GM23248 (cell line): ENCODE measurements around the gene ADRA2C. TPM values are rescaled to one million over a fixed set of nuclear protein-coding genes. Genes with fewer than 3 reads are reported as not detected.

Experiments used
- DNase-seq: peaks from one replicate; pipeline ENCODE4 v3.0.0-alpha.2; 2015
- H2AFZ ChIP-seq: fragments of 200-600 bp; sonication (generic); 2 replicates; pipeline ENCODE4 v1.6.1; 2016; ENCODE audit warnings: antibody characterized with exemption
- H3F3A ChIP-seq: fragments of 200-600 bp; sonication (generic); 2 replicates; pipeline ENCODE4 v1.6.1; 2016; ENCODE audit warnings: mild to moderate bottlenecking, antibody characterized with exemption, mixed run types; ENCODE audit not compliant: insufficient read depth
- H3K27ac ChIP-seq: fragments of 200-600 bp; sonication (generic); 2 replicates; pipeline ENCODE4 v1.5.1; 2016; ENCODE audit warnings: mild to moderate bottlenecking
- H3K27me3 ChIP-seq: fragments of 200-600 bp; sonication (generic); replicated peaks from 2 replicates; pipeline ENCODE4 v1.6.1; 2016; ENCODE audit warnings: mild to moderate bottlenecking; ENCODE audit not compliant: insufficient read depth
- H3K36me3 ChIP-seq: fragments of 200-600 bp; sonication (generic); 2 replicates; pipeline ENCODE4 v1.6.1; 2016; ENCODE audit warnings: low read depth, mild to moderate bottlenecking
- H3K4me1 ChIP-seq: fragments of 200-600 bp; sonication (generic); 2 replicates; pipeline ENCODE4 v1.6.1; 2016; ENCODE audit warnings: mild to moderate bottlenecking; ENCODE audit not compliant: insufficient read depth
- H3K4me2 ChIP-seq: fragments of 200-600 bp; sonication (generic); one replicate; pipeline ENCODE4 v1.6.1; 2016; ENCODE audit warnings: mild to moderate bottlenecking; ENCODE audit not compliant: unreplicated experiment
- H3K4me3 ChIP-seq: fragments of 200-600 bp; sonication (generic); 2 replicates; pipeline ENCODE4 v1.5.1; 2016; ENCODE audit warnings: mild to moderate bottlenecking
- H3K79me2 ChIP-seq: fragments of 200-600 bp; sonication (generic); 2 replicates; pipeline ENCODE4 v1.6.1; 2016; ENCODE audit warnings: mild to moderate bottlenecking; ENCODE audit not compliant: insufficient read depth
- H3K9ac ChIP-seq: fragments of 200-600 bp; sonication (generic); 2 replicates; pipeline ENCODE4 v1.6.1; 2016; ENCODE audit warnings: mild to moderate bottlenecking
- H3K9me2 ChIP-seq: fragments of 200-600 bp; sonication (generic); 2 replicates; pipeline ENCODE4 v1.6.1; 2016; ENCODE audit warnings: mixed run types, mild to moderate bottlenecking, moderate library complexity; ENCODE audit not compliant: insufficient read depth
- H3K9me3 ChIP-seq: fragments of 200-600 bp; sonication (generic); one replicate; pipeline ENCODE4 v1.6.1; 2017; ENCODE audit warnings: low read depth
- H4K20me1 ChIP-seq: fragments of 200-600 bp; sonication (generic); 2 replicates; pipeline ENCODE4 v1.6.0; 2016; ENCODE audit not compliant: insufficient read depth
- EZH2 ChIP-seq: fragments of 200-600 bp; sonication (generic); IDR thresholded peaks from 2 replicates; pipeline ENCODE4 v1.6.1; 2018; ENCODE audit warnings: antibody characterized with exemption, mild to moderate bottlenecking; ENCODE audit not compliant: insufficient read depth, poor library complexity, severe bottlenecking
- EZH2phosphoT487 ChIP-seq: fragments of 200-600 bp; sonication (generic); IDR thresholded peaks from 2 replicates; pipeline ENCODE4 v1.6.1; 2018; ENCODE audit warnings: antibody characterized with exemption, moderate library complexity, mild to moderate bottlenecking, low read depth; ENCODE audit not compliant: insufficient read depth
- WGBS, 2 experiments: methylation state at CpG; one replicate each; pipeline ENCODE4 v1.1.6; 2015 to 2017; ENCODE audit warnings: low lambda C conversion rate in 2 of 2, low coverage in 1 of 2; ENCODE audit errors: missing lambda C conversion rate in 2 of 2; 5-methylcytosine and 5-hydroxymethylcytosine counted together
- in situ Hi-C: fragments of 300-500 bp; cut with MboI; formaldehyde crosslinking; loops from 2 replicates; pipeline ENCODE4 v1.15.0; 2020
- polyA plus RNA-seq: library from polyadenylated mRNA; unstranded; fragments of >200 nt; fragmentation: Nextera tagmentation; extraction: Ambion mirVana; gene quantifications from 2 replicates; pipeline ENCODE4 v1.2.1, GENCODE V29; 2016
- total RNA-seq: library from RNA; depleted of rRNA; stranded (reverse); fragments of >200 nt; shearing (Covaris generic); gene quantifications from 2 replicates; pipeline ENCODE4 v1.2.3, GENCODE V29; 2014

Gene ADRA2C
- total and polyA plus RNA-seq, 2 experiments from 2014 or later: 0.14 to 2.2 TPM

- WGBS, 2 experiments: 30 to 41% methylated on average over 7 of the region's 7 CpGs
- H4K20me1 ChIP-seq: no peaks in the 10 kb centered on the region
- in situ Hi-C loops: no loop called here
- H3K27ac ChIP-seq: no peak overlapping the region
- H3K9me2 ChIP-seq: no peaks in the 10 kb centered on the region
- peaks cover 20% of the 10 kb centered on the region for H3K27me3 ChIP-seq
- no peak for TF ChIP-seq EZH2
- no peak for TF ChIP-seq EZH2phosphoT487
- H2AFZ ChIP-seq: no peak overlapping the region
- H3K4me3 ChIP-seq: no peak overlapping the region
- no peaks in the 10 kb centered on the region for H3K4me1 ChIP-seq
- H3K4me2 ChIP-seq: no peak overlapping the region
- no peaks in the 10 kb centered on the region for H3F3A ChIP-seq
- no peaks in the 10 kb centered on the region for H3K9me3 ChIP-seq
- no peaks in the 10 kb centered on the region for H3K79me2 ChIP-seq
- no peak overlapping the region for H3K9ac ChIP-seq
- no peaks in the 10 kb centered on the region for H3K36me3 ChIP-seq
- DNase-seq: no peak
These were observed 47.0 kb upstream of the ADRA2C start for GRCh38 chr4:3719191-3719590.

- no peaks in the 10 kb centered on the region for H3K9me2 ChIP-seq
- H4K20me1 ChIP-seq: no peaks in the 10 kb centered on the region
- in situ Hi-C loops: no loop called here
- no peaks in the 10 kb centered on the region for H3K9me3 ChIP-seq
- H2AFZ ChIP-seq: no peak overlapping the region
- no peaks in the 10 kb centered on the region for H3F3A ChIP-seq
- no peak overlapping the region for H3K27ac ChIP-seq
- no peaks in the 10 kb centered on the region for H3K4me1 ChIP-seq
- TF ChIP-seq EZH2phosphoT487: no peak
- TF ChIP-seq EZH2: no peak
- H3K4me2 ChIP-seq: no peak overlapping the region
- peaks cover 27% of the 10 kb centered on the region for H3K27me3 ChIP-seq
- DNase-seq: no peak
- H3K9ac ChIP-seq: no peak overlapping the region
- no peak overlapping the region for H3K4me3 ChIP-seq
- no peaks in the 10 kb centered on the region for H3K79me2 ChIP-seq
- H3K36me3 ChIP-seq: no peaks in the 10 kb centered on the region
- 47 to 49% methylated on average over 11 of the region's 11 CpGs for WGBS, 2 experiments
These were observed 46.3 kb upstream of the ADRA2C start for GRCh38 chr4:3719836-3720235.

- H3F3A ChIP-seq: no peaks in the 10 kb centered on the region
- no peaks in the 10 kb centered on the region for H3K4me1 ChIP-seq
- no peak overlapping the region for H3K9ac ChIP-seq
- TF ChIP-seq EZH2: no peak
- no peak for TF ChIP-seq EZH2phosphoT487
- H3K9me2 ChIP-seq: no peaks in the 10 kb centered on the region
- no peak for DNase-seq
- H3K4me2 ChIP-seq: no peak overlapping the region
- H3K4me3 ChIP-seq: no peak overlapping the region
- no peaks in the 10 kb centered on the region for H3K9me3 ChIP-seq
- in situ Hi-C loops: no loop called here
- no peaks in the 10 kb centered on the region for H4K20me1 ChIP-seq
- H2AFZ ChIP-seq: no peak overlapping the region
- WGBS, 2 experiments: 8 to 19% methylated on average over 4 of the region's 4 CpGs
- peaks cover 29% of the 10 kb centered on the region for H3K27me3 ChIP-seq
- H3K27ac ChIP-seq: no peak overlapping the region
- no peaks in the 10 kb centered on the region for H3K79me2 ChIP-seq
- H3K36me3 ChIP-seq: no peaks in the 10 kb centered on the region
These were observed 45.7 kb upstream of the ADRA2C start for GRCh38 chr4:3720466-3720865.

DNA sequence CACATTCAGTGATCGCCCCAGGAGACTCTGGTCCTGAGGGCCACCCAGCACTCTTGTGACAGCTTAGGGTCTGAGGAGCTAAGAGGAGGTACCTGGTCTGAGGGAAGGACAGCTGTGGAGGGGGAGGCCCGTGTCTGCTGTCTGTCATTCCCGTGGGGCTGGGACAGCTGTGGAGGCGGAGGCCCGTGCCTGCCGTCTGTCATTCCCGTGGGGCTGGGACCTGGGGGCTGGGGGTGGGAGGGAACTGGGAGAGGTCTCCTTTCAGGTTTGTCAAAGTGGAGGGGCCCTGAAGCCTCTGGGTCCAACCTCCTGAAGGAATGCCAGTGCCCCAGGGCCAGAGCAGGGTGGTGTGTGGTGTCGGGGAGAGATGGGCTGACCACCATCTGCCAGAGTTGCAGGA lies 45.0 kb upstream of the ADRA2C start:
- in situ Hi-C loops: no loop called here
- no peaks in the 10 kb centered on the region for H3F3A ChIP-seq
- no peak overlapping the region for H3K9ac ChIP-seq
- H3K9me2 ChIP-seq: no peaks in the 10 kb centered on the region
- H3K27ac ChIP-seq: no peak overlapping the region
- H3K9me3 ChIP-seq: no peaks in the 10 kb centered on the region
- no peak for DNase-seq
- no peaks in the 10 kb centered on the region for H3K79me2 ChIP-seq
- H3K4me1 ChIP-seq: no peaks in the 10 kb centered on the region
- no peak overlapping the region for H3K4me2 ChIP-seq
- no peaks in the 10 kb centered on the region for H4K20me1 ChIP-seq
- 26 to 39% methylated on average over 7 to 8 of the region's 8 CpGs for WGBS, 2 experiments
- H3K27me3 ChIP-seq: peaks cover 29% of the 10 kb centered on the region
- no peak overlapping the region for H3K4me3 ChIP-seq
- TF ChIP-seq EZH2 (no peak), EZH2phosphoT487 (no peak)
- no peak overlapping the region for H2AFZ ChIP-seq
- H3K36me3 ChIP-seq: no peaks in the 10 kb centered on the region

DNA sequence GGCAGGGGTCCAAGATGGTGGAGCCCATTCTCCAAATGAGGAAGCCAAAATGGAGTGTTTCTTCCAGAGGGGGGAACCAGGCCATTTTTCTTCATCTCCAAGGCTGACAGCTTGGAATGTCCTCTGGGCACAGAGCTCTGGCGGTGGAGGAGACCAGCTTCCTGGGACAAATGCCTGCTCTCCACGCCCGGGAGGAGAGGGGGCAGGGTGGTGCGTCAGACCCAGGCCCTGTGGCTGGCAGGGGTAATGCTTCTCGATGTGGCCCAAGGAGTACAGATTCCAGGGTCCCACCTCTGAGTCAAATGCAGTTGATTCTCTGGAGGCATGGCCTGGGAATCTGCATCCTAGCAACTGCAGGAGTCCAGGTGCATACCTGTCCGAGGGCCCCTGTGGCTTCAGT lies 44.6 kb upstream of the ADRA2C start:
- H3K4me1 ChIP-seq: no peaks in the 10 kb centered on the region
- H3K9me2 ChIP-seq: no peaks in the 10 kb centered on the region
- H3K27me3 ChIP-seq: peaks cover 29% of the 10 kb centered on the region
- 4 to 6% methylated on average over 6 of the region's 6 CpGs for WGBS, 2 experiments
- TF ChIP-seq EZH2phosphoT487: no peak
- no peak for TF ChIP-seq EZH2
- no peak overlapping the region for H3K4me2 ChIP-seq
- no peaks in the 10 kb centered on the region for H3K79me2 ChIP-seq
- H4K20me1 ChIP-seq: no peaks in the 10 kb centered on the region
- no peak for DNase-seq
- no peaks in the 10 kb centered on the region for H3K36me3 ChIP-seq
- H3K9ac ChIP-seq: no peak overlapping the region
- no peak overlapping the region for H3K4me3 ChIP-seq
- H3F3A ChIP-seq: no peaks in the 10 kb centered on the region
- in situ Hi-C loops: no loop called here
- no peak overlapping the region for H2AFZ ChIP-seq
- H3K9me3 ChIP-seq: no peaks in the 10 kb centered on the region
- H3K27ac ChIP-seq: no peak overlapping the region
